GM18873 (cell line): ENCODE results near the gene PCDHGA1.

Experiments
- ATAC-seq: cut with Tn5 transposase; IDR thresholded peaks from one replicate; pipeline ENCODE4 v1.9.1; 2021; ENCODE audit warnings: mild to moderate bottlenecking, moderate library complexity, moderate number of reproducible peaks; ENCODE audit not compliant: unreplicated experiment, low FRiP score

Gene PCDHGA1

GRCh38 chr5:141488591-141489561 lies 158.6 kb downstream of the PCDHGA1 start, which contains the start of gene PCDHGC5:
TSS of gene PCDHGC5 (plus strand) at chr5:141489081. CDS start at chr5:141489241, 160 bp downstream.
- no peak for ATAC-seq

- ATAC-seq, result no peak
Observed at GRCh38 chr5:141489841-141490240, 159.5 kb downstream of the PCDHGA1 start.

GRCh38 chr5:141490271-141490670 lies 160.0 kb downstream of the PCDHGA1 start:
- ATAC-seq, result no peak

GRCh38 chr5:141490771-141491170 lies 160.5 kb downstream of the PCDHGA1 start:
- ATAC-seq, result no peak

GRCh38 chr5:141491323-141492167 lies 161.2 kb downstream of the PCDHGA1 start:
- peak; percentile 11 for ATAC-seq

GRCh38 chr5:141492168-141492885 lies 162.0 kb downstream of the PCDHGA1 start:
- peak; percentile 56 for ATAC-seq

- ATAC-seq, result no peak
Observed at GRCh38 chr5:141493500-141494422, 163.4 kb downstream of the PCDHGA1 start.

GRCh38 chr5:141494761-141495452 lies 164.6 kb downstream of the PCDHGA1 start:
- no peak for ATAC-seq

- no peak for ATAC-seq
Observed at GRCh38 chr5:141495453-141495811, 165.1 kb downstream of the PCDHGA1 start.

GRCh38 chr5:141496038-141496437 lies 165.7 kb downstream of the PCDHGA1 start:
- ATAC-seq, result no peak

- no peak for ATAC-seq
Observed at GRCh38 chr5:141501761-141502160, 171.4 kb downstream of the PCDHGA1 start.

- ATAC-seq, result no peak
Observed at GRCh38 chr5:141503681-141504080, 173.4 kb downstream of the PCDHGA1 start.

GRCh38 chr5:141504216-141504615 lies 173.9 kb downstream of the PCDHGA1 start:
- ATAC-seq, result no peak

- no peak for ATAC-seq
Observed at GRCh38 chr5:141506381-141507155, 176.3 kb downstream of the PCDHGA1 start.

- ATAC-seq, result peak; percentile 26
Observed at GRCh38 chr5:141507387-141508091, 177.2 kb downstream of the PCDHGA1 start.

- ATAC-seq, result no peak
Observed at GRCh38 chr5:141508440-141508797, 178.1 kb downstream of the PCDHGA1 start.

- no peak for ATAC-seq
Observed at GRCh38 chr5:141508798-141509611, 178.7 kb downstream of the PCDHGA1 start.
